HG03469 (cell line): ENCODE results near the gene RB1.
"Not testable (repeated sequence)": the region's sequence is repeated elsewhere in the genome, so short reads cannot be mapped to it uniquely, and the experiment has no call there.

Source experiments
- ATAC-seq: cut with Tn5 transposase; IDR thresholded peaks from one replicate; pipeline ENCODE4 v1.9.1; 2021; ENCODE audit warnings: mild to moderate bottlenecking, moderate library complexity, moderate number of reproducible peaks; ENCODE audit not compliant: unreplicated experiment

The RB1 gene

GRCh38 chr13:48448285-48448958 is 144.9 kb downstream of the RB1 start:
- no peak for ATAC-seq

GRCh38 chr13:48448959-48449614 is 145.5 kb downstream of the RB1 start:
- ATAC-seq, result no peak

GRCh38 chr13:48449656-48450055 is 146.1 kb downstream of the RB1 start:
- no peak for ATAC-seq

- ATAC-seq, result not testable (repeated sequence)
Measured at GRCh38 chr13:48451196-48451595, 147.6 kb downstream of the RB1 start.

GRCh38 chr13:48456546-48456945 is 153.0 kb downstream of the RB1 start:
- ATAC-seq, result no peak

- no peak for ATAC-seq
Measured at GRCh38 chr13:48457578-48458242, 154.2 kb downstream of the RB1 start.

- no peak for ATAC-seq
Measured at GRCh38 chr13:48475230-48475629, 171.7 kb downstream of the RB1 start.

- ATAC-seq, result no peak
Measured at GRCh38 chr13:48476215-48476614, 172.7 kb downstream of the RB1 start.

- ATAC-seq, result no peak
Measured at GRCh38 chr13:48476686-48477085, 173.1 kb downstream of the RB1 start.

- ATAC-seq, result no peak
Measured at GRCh38 chr13:48477191-48477855, 173.8 kb downstream of the RB1 start.

- no peak for ATAC-seq
Measured at GRCh38 chr13:48478391-48478790, 174.8 kb downstream of the RB1 start.

- ATAC-seq, result no peak
Measured at GRCh38 chr13:48483575-48483974, 180.0 kb downstream of the RB1 start.

GRCh38 chr13:48485432-48485831 is 181.9 kb downstream of the RB1 start:
- no peak for ATAC-seq

- no peak for ATAC-seq
Measured at GRCh38 chr13:48486362-48486761, 182.8 kb downstream of the RB1 start.

- no peak for ATAC-seq
Measured at GRCh38 chr13:48486836-48487235, 183.3 kb downstream of the RB1 start.

- ATAC-seq, result no peak
Measured at GRCh38 chr13:48487968-48488367, 184.4 kb downstream of the RB1 start.

GRCh38 chr13:48488995-48489394 is 185.4 kb downstream of the RB1 start:
- no peak for ATAC-seq

GRCh38 chr13:48489666-48490065 is 186.1 kb downstream of the RB1 start:
- ATAC-seq, result no peak

GRCh38 chr13:48490241-48490640 is 186.7 kb downstream of the RB1 start:
- no peak for ATAC-seq

GRCh38 chr13:48491423-48492095 is 188.0 kb downstream of the RB1 start:
- ATAC-seq, result no peak

- peak; percentile 27 for ATAC-seq
Measured at GRCh38 chr13:48492096-48492440, 188.5 kb downstream of the RB1 start.
